ENCODE measurements around the gene LRRC27. TPM values are rescaled to one million over a fixed set of nuclear protein-coding genes. Genes with fewer than 3 reads are reported as not detected.

Gene LRRC27
- total RNA-seq, 1 donor from 2014 or later = 3.8 TPM

GRCh38 chr10:132387764-132388210, 55.8 kb downstream of the LRRC27 start:
- peak; percentile 73 for DNase-seq
- peak; percentile 66 for TF ChIP-seq CTCF (IDR thresholded peaks at IDR 0.05; ENCODE audit: borderline replicate concordance)
- Histone ChIP-seq H3K9me3 (replicated peaks) (no peaks in the 10 kb centered on the region), H3K4me3 (peak overlapping the region; percentile 15), H3K4me1 (peaks cover 12% of the 10 kb centered on the region), H3K36me3 (no peaks in the 10 kb centered on the region), H3K27me3 (ENCODE audit: low read depth) (peaks cover 10% of the 10 kb centered on the region), H3K27ac (replicated peaks) (peak overlapping the region; percentile 39)
- intact Hi-C loops (cut with micrococcal nuclease) = no loop called here

DNA sequence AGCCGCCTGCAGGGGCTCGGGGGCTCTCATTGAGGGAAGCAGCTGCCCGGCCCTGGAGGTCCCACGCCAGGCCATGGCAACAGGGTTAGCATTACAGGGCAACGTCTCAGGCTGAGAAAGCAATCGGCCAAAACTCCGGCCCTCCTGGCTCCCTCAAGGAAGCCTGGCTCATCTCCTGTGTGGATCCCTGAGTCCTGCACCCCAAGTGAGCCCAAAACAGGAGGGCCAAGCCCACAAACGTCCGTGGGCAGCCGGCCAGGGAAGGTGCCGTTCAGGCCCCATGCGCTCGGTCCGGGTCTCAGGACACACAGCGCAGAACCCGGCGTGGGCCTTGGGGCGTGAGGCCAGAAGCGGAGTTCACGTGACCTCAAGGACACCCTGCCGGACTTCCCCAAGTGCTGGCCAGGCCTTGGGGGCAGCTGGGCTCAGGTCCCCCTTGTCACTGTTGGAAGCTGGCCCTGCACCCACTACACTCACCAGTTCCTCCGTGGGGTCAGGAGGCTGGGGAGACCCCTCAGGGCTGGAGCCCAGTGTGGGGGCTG, 57.0 kb downstream of the LRRC27 start:
- no peaks in the 10 kb centered on the region for H3K36me3 ChIP-seq
- no peak overlapping the region for H3K27ac ChIP-seq (replicated peaks)
- H3K4me1 ChIP-seq = peaks cover 12% of the 10 kb centered on the region
- DNase-seq = peak; percentile 32
- intact Hi-C loops (cut with micrococcal nuclease) = no loop called here
- peaks cover 10% of the 10 kb centered on the region for H3K27me3 ChIP-seq (ENCODE audit: low read depth)
- H3K4me3 ChIP-seq = no peak overlapping the region
- TF ChIP-seq CTCF (IDR thresholded peaks at IDR 0.05; ENCODE audit: borderline replicate concordance) = no peak
- H3K9me3 ChIP-seq (replicated peaks) = no peaks in the 10 kb centered on the region

DNA sequence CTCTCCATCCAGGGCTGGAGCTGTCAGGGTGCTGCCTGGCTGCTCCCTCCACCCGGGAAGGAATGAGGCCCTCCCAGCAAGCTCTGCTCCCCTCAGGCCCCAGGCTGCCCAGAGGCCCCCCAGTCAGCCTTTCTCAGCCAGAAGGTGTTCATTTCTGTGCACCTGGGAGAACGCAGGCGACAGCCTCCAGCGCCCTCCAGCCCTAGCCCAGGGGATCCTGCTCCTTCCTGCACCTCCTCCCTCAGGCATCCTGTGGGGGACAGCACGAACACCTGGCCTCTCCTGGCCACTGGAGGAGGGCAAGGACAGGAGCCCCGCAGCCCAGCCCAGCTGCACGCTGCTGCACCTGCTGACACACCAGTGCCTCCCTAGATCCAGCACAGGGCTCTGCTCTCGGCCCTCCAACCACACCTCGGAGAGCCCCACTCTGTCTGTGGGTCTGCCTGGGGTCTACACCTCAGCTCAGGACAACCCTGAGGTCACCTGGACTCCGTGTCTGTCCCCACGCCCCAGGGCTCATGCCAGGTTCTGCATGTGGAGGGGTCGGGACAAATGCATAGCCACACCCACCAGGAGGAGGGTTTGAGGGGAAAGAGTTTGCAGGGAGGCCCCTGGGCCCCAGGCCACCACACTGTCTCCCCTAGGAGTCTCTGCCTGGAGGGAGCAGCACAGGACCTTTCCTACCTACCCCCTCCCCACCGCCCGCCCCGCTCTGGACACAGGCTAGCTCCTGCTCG, 57.6 kb downstream of the LRRC27 start:
- peaks cover 10% of the 10 kb centered on the region for H3K27me3 ChIP-seq (ENCODE audit: low read depth)
- DNase-seq = peak; percentile 11
- intact Hi-C loops (cut with micrococcal nuclease) = loop anchor here (5.0 kb wide), 1 partner anchor 63 kb away; no protein-coding TSS in a partner anchor
- H3K36me3 ChIP-seq = no peaks in the 10 kb centered on the region
- no peak for TF ChIP-seq CTCF (IDR thresholded peaks at IDR 0.05; ENCODE audit: borderline replicate concordance)
- peaks cover 12% of the 10 kb centered on the region for H3K4me1 ChIP-seq
- no peaks in the 10 kb centered on the region for H3K9me3 ChIP-seq (replicated peaks)
- no peak overlapping the region for H3K27ac ChIP-seq (replicated peaks)
- H3K4me3 ChIP-seq = no peak overlapping the region

DNA sequence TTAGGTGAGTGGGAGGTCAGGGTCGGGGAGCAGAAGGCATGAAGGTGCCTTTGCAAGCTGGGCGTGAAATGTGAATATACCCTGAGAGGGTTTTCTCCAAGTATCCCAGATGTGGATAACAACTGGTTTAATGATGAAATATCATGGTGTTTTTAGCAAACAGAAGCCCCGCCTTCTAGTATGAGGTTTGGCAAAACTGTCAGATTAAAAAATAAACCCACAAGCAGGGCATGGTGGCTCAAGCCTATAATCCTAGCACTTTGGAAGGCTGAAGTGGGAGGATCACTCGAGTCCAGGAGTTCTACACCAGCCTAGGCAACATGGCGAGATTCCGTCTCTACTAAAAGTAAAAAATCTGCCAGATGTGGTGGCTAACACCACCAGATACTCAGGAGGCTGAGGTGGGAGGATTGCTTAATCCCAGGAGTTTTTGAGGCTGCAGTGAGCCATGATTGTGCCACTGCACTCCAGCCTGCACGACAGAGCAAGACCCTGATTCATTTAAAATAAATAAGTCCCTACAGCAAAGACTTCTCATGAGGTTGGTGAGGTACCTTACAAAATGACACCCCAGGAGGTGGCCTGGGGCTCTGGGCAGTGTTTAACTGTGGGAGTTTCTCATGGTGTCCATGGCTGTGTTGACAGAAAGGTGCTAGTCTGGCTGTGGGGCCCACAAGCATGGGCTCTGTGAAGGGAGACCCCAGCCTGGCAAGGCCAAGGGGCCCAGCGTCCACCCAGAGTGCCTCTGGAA, 58.4 kb downstream of the LRRC27 start:
- Histone ChIP-seq H3K36me3 (no peaks in the 10 kb centered on the region), H3K4me1 (peaks cover 16% of the 10 kb centered on the region), H3K9me3 (replicated peaks) (no peaks in the 10 kb centered on the region), H3K27ac (replicated peaks) (no peak overlapping the region), H3K27me3 (ENCODE audit: low read depth) (peaks cover 10% of the 10 kb centered on the region), H3K4me3 (no peak overlapping the region)
- intact Hi-C loops (cut with micrococcal nuclease) = loop anchor here (5.0 kb wide), 1 partner anchor 62 kb away; no protein-coding TSS in a partner anchor
- no peak for TF ChIP-seq CTCF (IDR thresholded peaks at IDR 0.05; ENCODE audit: borderline replicate concordance)
- DNase-seq = no peak

- intact Hi-C loops (cut with micrococcal nuclease) = loop anchor here (5.0 kb wide), 1 partner anchor 61 kb away; no protein-coding TSS in a partner anchor
- DNase-seq = peak; percentile 7
- H3K9me3 ChIP-seq (replicated peaks) = no peaks in the 10 kb centered on the region
- peaks cover 10% of the 10 kb centered on the region for H3K27me3 ChIP-seq (ENCODE audit: low read depth)
- H3K4me1 ChIP-seq = peaks cover 24% of the 10 kb centered on the region
- H3K36me3 ChIP-seq = no peaks in the 10 kb centered on the region
- no peak overlapping the region for H3K4me3 ChIP-seq
- TF ChIP-seq CTCF (IDR thresholded peaks at IDR 0.05; ENCODE audit: borderline replicate concordance) = no peak
- H3K27ac ChIP-seq (replicated peaks) = no peak overlapping the region
Measured at GRCh38 chr10:132390921-132391675, 59.1 kb downstream of the LRRC27 start.
